ENCODE results near the gene IGSF9B. TPM values are rescaled to one million over a fixed set of nuclear protein-coding genes. Genes with fewer than 3 reads are reported as not detected.

Gene IGSF9B
- total RNA-seq, 1 experiment from 2014 or later = not detected

GRCh38 chr11:133993107-133993506, 36.3 kb upstream of the IGSF9B start:
- Histone ChIP-seq H3K27me3 (ENCODE audit: insufficient read depth, low read depth) (peaks cover 91% of the 10 kb centered on the region), H3F3A (ENCODE audit: insufficient read depth, low read depth) (no peaks in the 10 kb centered on the region), H3K27ac (no peak overlapping the region), H3K4me2 (no peak overlapping the region), H3K4me3 (no peak overlapping the region), H4K20me1 (ENCODE audit: insufficient read depth) (no peaks in the 10 kb centered on the region), H3K9me3 (ENCODE audit: insufficient read depth, low read depth) (no peaks in the 10 kb centered on the region), H3K79me2 (ENCODE audit: low read depth) (no peaks in the 10 kb centered on the region), H3K36me3 (ENCODE audit: low read depth) (no peaks in the 10 kb centered on the region), H3K9me2 (ENCODE audit: insufficient read depth) (no peaks in the 10 kb centered on the region), H2AFZ (no peak overlapping the region), H3K4me1 (replicated peaks; ENCODE audit: insufficient read depth) (no peaks in the 10 kb centered on the region)
- no peak for TF ChIP-seq EZH2 (IDR thresholded peaks at IDR 0.05; ENCODE audit: low read depth)
- TF ChIP-seq CTCF (conservative IDR thresholded peaks at IDR 0.05) = no peak
- no TSS peak for BruUV-seq (replicated peaks)
- POLR2A ChIA-PET (ENCODE audit: unreplicated experiment) = no interaction called here
- intact Hi-C loops (cut with micrococcal nuclease; ENCODE audit: unreplicated experiment) = no loop called here
- no peak for DNase-seq
- CTCF ChIA-PET = no interaction called here

- Histone ChIP-seq H3K9me2 (ENCODE audit: insufficient read depth) (no peaks in the 10 kb centered on the region), H2AFZ (no peak overlapping the region), H3K27me3 (ENCODE audit: insufficient read depth, low read depth) (peaks cover 91% of the 10 kb centered on the region), H4K20me1 (ENCODE audit: insufficient read depth) (no peaks in the 10 kb centered on the region), H3K9me3 (ENCODE audit: insufficient read depth, low read depth) (no peaks in the 10 kb centered on the region), H3K4me3 (no peak overlapping the region), H3K79me2 (ENCODE audit: low read depth) (no peaks in the 10 kb centered on the region), H3K4me2 (no peak overlapping the region), H3K27ac (no peak overlapping the region), H3K36me3 (ENCODE audit: low read depth) (no peaks in the 10 kb centered on the region), H3K4me1 (replicated peaks; ENCODE audit: insufficient read depth) (no peaks in the 10 kb centered on the region), H3F3A (ENCODE audit: insufficient read depth, low read depth) (no peaks in the 10 kb centered on the region)
- DNase-seq = no peak
- POLR2A ChIA-PET (ENCODE audit: unreplicated experiment) = no interaction called here
- intact Hi-C loops (cut with micrococcal nuclease; ENCODE audit: unreplicated experiment) = no loop called here
- no peak for TF ChIP-seq CTCF (conservative IDR thresholded peaks at IDR 0.05)
- TF ChIP-seq EZH2 (IDR thresholded peaks at IDR 0.05; ENCODE audit: low read depth) = no peak
- CTCF ChIA-PET = no interaction called here
- BruUV-seq (replicated peaks) = no TSS peak
These were observed 35.4 kb upstream of the IGSF9B start for GRCh38 chr11:133992121-133992520.

- ChIA-PET CTCF (no interaction called here), POLR2A (ENCODE audit: unreplicated experiment) (no interaction called here)
- Histone ChIP-seq H2AFZ (no peak overlapping the region), H3K4me3 (no peak overlapping the region), H3F3A (ENCODE audit: insufficient read depth, low read depth) (no peaks in the 10 kb centered on the region), H3K9me3 (ENCODE audit: insufficient read depth, low read depth) (no peaks in the 10 kb centered on the region), H3K36me3 (ENCODE audit: low read depth) (no peaks in the 10 kb centered on the region), H3K4me2 (no peak overlapping the region), H4K20me1 (ENCODE audit: insufficient read depth) (no peaks in the 10 kb centered on the region), H3K27ac (no peak overlapping the region), H3K9me2 (ENCODE audit: insufficient read depth) (no peaks in the 10 kb centered on the region), H3K79me2 (ENCODE audit: low read depth) (no peaks in the 10 kb centered on the region), H3K4me1 (replicated peaks; ENCODE audit: insufficient read depth) (no peaks in the 10 kb centered on the region), H3K27me3 (ENCODE audit: insufficient read depth, low read depth) (peaks cover 91% of the 10 kb centered on the region)
- intact Hi-C loops (cut with micrococcal nuclease; ENCODE audit: unreplicated experiment) = no loop called here
- BruUV-seq (replicated peaks) = no TSS peak
- TF ChIP-seq EZH2 (IDR thresholded peaks at IDR 0.05; ENCODE audit: low read depth) (no peak), CTCF (conservative IDR thresholded peaks at IDR 0.05) (no peak)
- no peak for DNase-seq
These were observed 34.3 kb upstream of the IGSF9B start for GRCh38 chr11:133991101-133991500.

Measured in PC-9 (cell line).